Gastrocnemius medialis (tissue), 4 donors: ENCODE measurements around the gene SLC25A25.
A peak's percentile ranks its signal among the peaks of the same experiment; 100 is the strongest.
"Not testable (repeated sequence)": the region's sequence is repeated elsewhere in the genome, so short reads cannot be mapped to it uniquely, and the experiment has no call there.

Source experiments
- POLR2A ChIP-seq, 2 donors: fragments of 450-650 bp; IDR thresholded peaks; one replicate each; pipeline ENCODE4 v1.6.1; 2017; ENCODE audit warnings: antibody characterized with exemption in 2 of 2, mild to moderate bottlenecking in 2 of 2, moderate library complexity in 2 of 2
- TF ChIP-seq, protein P1 (sequence below), 5 experiments: fragments of 450-650 bp in 3 of 5; fragments of 200-600 bp in 2 of 5; sonication (generic) in 2 of 5; IDR thresholded peaks in 4 of 5; conservative IDR thresholded peaks in 1 of 5; 1 replicate in 4 of 5; 2 replicates in 1 of 5; pipeline ENCODE4 v1.5.1; 2016 to 2019; ENCODE audit warnings: antibody characterized with exemption in 5 of 5, mild to moderate bottlenecking in 3 of 5, moderate library complexity in 3 of 5

DNA sequence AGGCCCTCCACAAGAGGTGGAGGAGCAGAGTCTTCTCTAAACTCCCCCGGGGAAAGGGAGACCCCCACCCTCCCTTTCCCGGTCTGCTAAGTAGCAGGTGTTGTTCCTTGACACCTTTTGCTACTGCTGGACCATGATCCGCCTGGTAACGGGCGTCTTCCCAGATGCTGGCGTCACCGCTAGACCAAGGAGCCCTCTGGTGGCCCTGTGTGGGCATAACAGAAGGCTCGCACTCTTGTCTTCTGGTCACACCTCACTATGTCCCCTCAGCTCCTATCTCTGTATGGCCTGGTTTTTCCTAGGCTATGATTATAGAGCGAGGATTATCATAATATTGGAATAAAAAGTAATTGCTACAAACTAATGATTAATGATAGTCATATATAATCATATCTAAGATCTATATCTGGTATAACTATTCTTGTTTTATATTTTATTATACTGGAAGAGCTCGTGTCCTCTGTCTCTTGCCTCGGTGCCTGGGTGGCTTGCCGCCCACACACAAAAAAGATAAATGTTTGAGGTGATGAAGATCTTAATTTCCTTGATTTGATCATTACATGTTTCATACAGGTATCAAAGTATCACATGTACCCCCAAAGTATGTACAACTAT, 62.1 kb downstream of the SLC25A25 start:
- TF ChIP-seq, protein P1, sequence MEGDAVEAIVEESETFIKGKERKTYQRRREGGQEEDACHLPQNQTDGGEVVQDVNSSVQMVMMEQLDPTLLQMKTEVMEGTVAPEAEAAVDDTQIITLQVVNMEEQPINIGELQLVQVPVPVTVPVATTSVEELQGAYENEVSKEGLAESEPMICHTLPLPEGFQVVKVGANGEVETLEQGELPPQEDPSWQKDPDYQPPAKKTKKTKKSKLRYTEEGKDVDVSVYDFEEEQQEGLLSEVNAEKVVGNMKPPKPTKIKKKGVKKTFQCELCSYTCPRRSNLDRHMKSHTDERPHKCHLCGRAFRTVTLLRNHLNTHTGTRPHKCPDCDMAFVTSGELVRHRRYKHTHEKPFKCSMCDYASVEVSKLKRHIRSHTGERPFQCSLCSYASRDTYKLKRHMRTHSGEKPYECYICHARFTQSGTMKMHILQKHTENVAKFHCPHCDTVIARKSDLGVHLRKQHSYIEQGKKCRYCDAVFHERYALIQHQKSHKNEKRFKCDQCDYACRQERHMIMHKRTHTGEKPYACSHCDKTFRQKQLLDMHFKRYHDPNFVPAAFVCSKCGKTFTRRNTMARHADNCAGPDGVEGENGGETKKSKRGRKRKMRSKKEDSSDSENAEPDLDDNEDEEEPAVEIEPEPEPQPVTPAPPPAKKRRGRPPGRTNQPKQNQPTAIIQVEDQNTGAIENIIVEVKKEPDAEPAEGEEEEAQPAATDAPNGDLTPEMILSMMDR (IDR thresholded peaks at IDR 0.05 in 4 of 5, conservative IDR thresholded peaks at IDR 0.05 in 1 of 5): peak in 3 of 5 experiments; percentile 19 to 59 (median 39)
- TF ChIP-seq POLR2A (IDR thresholded peaks at IDR 0.05): not testable (repeated sequence)
